ENCODE data around the gene MYO1E.

The MYO1E gene

GRCh38 chr15:59186501-59186900 lies 186.2 kb downstream of the MYO1E start:
- H3K4me3 ChIP-seq: no peak overlapping the region
- no peak overlapping the region for H3K27ac ChIP-seq
- TF ChIP-seq CTCF (IDR thresholded peaks at IDR 0.05): no peak
- H3K27me3 ChIP-seq: no peaks in the 10 kb centered on the region
- H3K4me1 ChIP-seq: peaks cover 0 to under 1% (median 0%) of the 10 kb centered on the region in 4 donors
- DNase-seq: no peak
- intact Hi-C loops (cut with DNase I; ENCODE audit: low total_unique reads): no loop called here
- H3K9me3 ChIP-seq: peaks cover 0 to 8% (median 6%) of the 10 kb centered on the region in 3 donors
- peaks cover 63 to 79% (median 71%) of the 10 kb centered on the region in 3 donors for H3K36me3 ChIP-seq

GRCh38 chr15:59185725-59186124 lies 186.9 kb downstream of the MYO1E start:
- no peak for DNase-seq
- H3K27me3 ChIP-seq: no peaks in the 10 kb centered on the region
- peaks cover 67 to 79% (median 75%) of the 10 kb centered on the region in 3 donors for H3K36me3 ChIP-seq
- peaks cover 0 to 11% (median 6%) of the 10 kb centered on the region in 3 donors for H3K9me3 ChIP-seq
- H3K4me3 ChIP-seq: no peak overlapping the region
- no peak for TF ChIP-seq CTCF (IDR thresholded peaks at IDR 0.05)
- no peaks in the 10 kb centered on the region for H3K4me1 ChIP-seq
- no peak overlapping the region for H3K27ac ChIP-seq
- intact Hi-C loops (cut with DNase I; ENCODE audit: low total_unique reads): no loop called here

- no peak overlapping the region for H3K27ac ChIP-seq
Observed at GRCh38 chr15:59180945-59181600, 191.6 kb downstream of the MYO1E start.

GRCh38 chr15:59179717-59180116 lies 193.0 kb downstream of the MYO1E start:
- no peak for TF ChIP-seq CTCF (IDR thresholded peaks at IDR 0.05)
- Histone ChIP-seq H3K27me3 (no peaks in the 10 kb centered on the region), H3K36me3 (peaks cover 52 to 79% (median 69%) of the 10 kb centered on the region in 3 donors), H3K27ac (no peak overlapping the region), H3K4me1 (peaks cover 0 to 15% (median 5%) of the 10 kb centered on the region in 4 donors), H3K9me3 (peaks cover 0 to 11% (median 6%) of the 10 kb centered on the region in 3 donors), H3K4me3 (no peak overlapping the region)
- no peak for DNase-seq
- intact Hi-C loops (cut with DNase I; ENCODE audit: low total_unique reads): loop anchor here (5.0 kb wide), 1 partner anchor 313 kb away; no protein-coding TSS in a partner anchor

More at GRCh38 chr15:59180945-59181600, 191.6 kb downstream of the MYO1E start:
- Histone ChIP-seq H3K4me1 (peaks cover 0 to 3% (median 0%) of the 10 kb centered on the region in 4 donors), H3K9me3 (peaks cover 0 to 11% (median 6%) of the 10 kb centered on the region in 3 donors), H3K36me3 (peaks cover 57 to 77% (median 72%) of the 10 kb centered on the region in 3 donors), H3K27me3 (no peaks in the 10 kb centered on the region), H3K4me3 (no peak overlapping the region)
- intact Hi-C loops (cut with DNase I; ENCODE audit: low total_unique reads): no loop called here
- no peak for TF ChIP-seq CTCF (IDR thresholded peaks at IDR 0.05)
- no peak for DNase-seq

GRCh38 chr15:59178151-59178695 lies 194.4 kb downstream of the MYO1E start:
- peaks cover 0 to 15% (median 5%) of the 10 kb centered on the region in 4 donors for H3K4me1 ChIP-seq
- H3K27ac ChIP-seq: peak overlapping the region in 1 of 2 donors; percentile 21
- peaks cover 0 to 11% (median 6%) of the 10 kb centered on the region in 3 donors for H3K9me3 ChIP-seq
- peaks cover 48 to 78% (median 69%) of the 10 kb centered on the region in 3 donors for H3K36me3 ChIP-seq
- H3K4me3 ChIP-seq: no peak overlapping the region
- DNase-seq: no peak
- no peaks in the 10 kb centered on the region for H3K27me3 ChIP-seq
- intact Hi-C loops (cut with DNase I; ENCODE audit: low total_unique reads): loop anchor here (5.0 kb wide), 1 partner anchor 314 kb away; no protein-coding TSS in a partner anchor
- no peak for TF ChIP-seq CTCF (IDR thresholded peaks at IDR 0.05)
